ENCODE data around the gene KIAA1549.

The KIAA1549 gene

DNA sequence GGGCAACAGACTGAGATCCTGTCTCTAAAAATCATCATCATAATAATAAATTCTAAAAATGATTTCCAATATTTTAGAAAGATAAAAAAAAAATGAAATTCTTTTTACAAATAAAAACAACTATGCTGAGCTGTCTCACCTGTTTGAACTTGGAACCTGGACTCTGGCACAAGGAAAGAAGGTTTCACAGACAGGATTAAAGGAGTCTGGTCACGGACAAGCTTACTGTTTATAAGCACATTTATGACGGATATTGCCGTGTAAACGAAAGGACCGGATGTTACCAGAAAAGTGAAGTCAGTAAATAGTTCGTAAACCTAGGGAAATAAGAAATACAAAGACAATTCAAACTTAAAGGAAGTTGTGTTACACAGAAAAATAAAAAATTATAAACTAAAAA lies 70.2 kb downstream of the KIAA1549 start:
- no peak for DNase-seq (ENCODE audit: low read depth in 2 of 3, low spot score in 1 of 3)

DNA sequence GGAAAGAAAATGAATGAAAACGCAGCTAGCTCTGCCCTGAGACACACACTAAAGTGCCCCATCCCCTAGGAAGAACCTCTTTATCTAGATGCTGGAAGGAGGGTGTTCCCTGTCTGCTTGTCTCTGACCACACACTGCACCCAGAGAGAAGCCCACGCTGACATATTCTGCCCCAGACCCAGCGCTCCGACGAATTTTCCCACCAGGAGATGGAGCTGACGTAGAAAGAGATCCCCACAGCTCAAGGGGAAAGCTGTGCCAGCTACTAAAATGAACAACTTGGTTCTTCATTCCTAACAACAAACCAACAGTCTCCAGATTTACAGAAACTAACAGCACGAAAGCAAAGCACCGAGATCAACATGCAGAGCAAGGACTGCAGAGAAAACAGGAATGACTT lies 73.3 kb downstream of the KIAA1549 start:
- DNase-seq (ENCODE audit: low read depth in 2 of 3, low spot score in 1 of 3): no peak

DNA sequence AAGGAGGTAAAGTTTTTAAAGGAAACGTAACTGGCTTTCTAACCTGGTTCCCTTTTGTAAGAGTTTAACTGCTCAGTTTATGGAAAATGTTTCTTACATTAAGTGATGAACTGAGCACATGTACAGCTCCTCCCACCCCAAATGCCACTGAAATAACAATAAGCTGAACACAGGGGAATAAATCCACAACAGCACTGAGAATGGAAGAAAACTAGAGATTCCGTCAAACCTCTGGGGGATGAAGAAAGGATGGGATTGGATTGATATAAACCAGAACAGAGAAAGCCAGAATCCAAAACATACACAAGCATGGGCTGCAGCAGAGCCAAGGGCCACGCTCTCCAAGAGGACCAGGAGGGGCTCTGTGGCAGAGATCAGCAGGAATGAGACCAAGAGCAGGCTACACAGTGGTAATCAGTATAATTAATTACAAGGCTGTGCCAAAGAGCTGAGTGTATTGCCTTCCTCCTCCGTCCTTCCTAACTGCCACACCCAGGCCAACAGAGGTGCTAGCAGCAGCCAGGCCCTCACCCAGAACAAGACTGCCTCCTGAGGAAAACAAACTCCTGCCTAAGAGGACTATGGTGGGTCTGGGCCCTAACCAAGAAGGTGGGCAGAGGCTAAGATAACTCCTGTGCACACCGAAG lies 73.9 kb downstream of the KIAA1549 start:
- DNase-seq (ENCODE audit: low read depth in 2 of 3, low spot score in 1 of 3): no peak

DNA sequence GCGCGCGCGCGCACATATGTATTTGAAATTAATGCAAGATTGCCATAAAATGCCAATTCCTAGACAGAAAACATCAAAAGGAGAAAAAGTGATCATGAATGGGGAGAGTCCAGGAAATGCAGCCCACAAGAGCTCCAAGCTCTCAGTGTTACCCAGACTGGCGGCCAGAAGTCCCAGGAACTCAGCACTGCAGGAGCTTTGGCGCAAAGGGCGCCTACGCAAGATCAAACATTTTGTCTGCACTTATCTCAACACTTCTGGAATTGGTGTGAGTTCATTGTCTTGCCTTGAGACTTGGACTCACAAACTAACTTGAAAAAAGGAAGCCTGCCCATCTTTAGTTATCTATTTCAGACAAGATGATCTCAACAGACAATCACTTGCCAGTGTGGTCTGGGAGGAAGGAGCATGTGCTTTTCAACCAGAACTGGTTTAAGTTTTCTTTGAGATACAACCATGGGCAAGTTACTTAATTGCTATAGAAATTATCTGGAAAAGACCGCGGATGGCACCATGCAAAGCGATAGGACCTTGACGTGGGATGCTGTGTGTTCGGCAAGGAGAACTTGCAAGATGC lies 77.2 kb downstream of the KIAA1549 start:
- DNase-seq (ENCODE audit: low read depth in 2 of 3, low spot score in 1 of 3): no peak

DNA sequence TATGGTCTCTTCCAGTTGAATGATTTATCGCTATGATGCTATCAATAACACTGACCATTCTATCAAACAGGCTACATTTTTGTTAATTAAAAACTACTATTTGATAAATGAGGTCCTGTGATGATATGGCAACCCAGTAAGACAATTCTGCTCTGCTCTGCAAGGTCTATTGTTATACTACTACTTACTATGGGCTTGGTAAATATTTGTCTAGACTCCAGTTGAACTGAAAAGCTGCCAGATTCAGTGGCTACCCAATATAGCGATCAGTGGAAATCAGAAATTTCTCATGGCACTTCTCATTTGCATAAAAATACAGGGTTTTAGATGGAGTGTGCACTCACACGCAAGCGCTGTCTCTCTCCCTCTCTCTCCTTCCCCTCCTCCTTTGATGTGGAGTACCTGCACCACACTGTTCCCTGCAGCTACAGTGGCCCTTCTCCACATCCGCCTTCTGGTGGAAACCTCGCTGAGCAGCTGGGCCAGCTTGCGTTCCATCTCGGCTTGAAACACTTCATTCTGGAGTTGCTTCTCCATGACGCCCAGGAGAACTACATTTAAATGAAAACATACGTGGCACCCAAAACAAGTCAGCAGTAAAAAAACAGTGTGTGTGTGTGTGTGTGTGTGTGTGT lies 77.9 kb downstream of the KIAA1549 start:
- DNase-seq (ENCODE audit: low read depth in 2 of 3, low spot score in 1 of 3): peak; percentile 42 to 59 (median 59)

DNA sequence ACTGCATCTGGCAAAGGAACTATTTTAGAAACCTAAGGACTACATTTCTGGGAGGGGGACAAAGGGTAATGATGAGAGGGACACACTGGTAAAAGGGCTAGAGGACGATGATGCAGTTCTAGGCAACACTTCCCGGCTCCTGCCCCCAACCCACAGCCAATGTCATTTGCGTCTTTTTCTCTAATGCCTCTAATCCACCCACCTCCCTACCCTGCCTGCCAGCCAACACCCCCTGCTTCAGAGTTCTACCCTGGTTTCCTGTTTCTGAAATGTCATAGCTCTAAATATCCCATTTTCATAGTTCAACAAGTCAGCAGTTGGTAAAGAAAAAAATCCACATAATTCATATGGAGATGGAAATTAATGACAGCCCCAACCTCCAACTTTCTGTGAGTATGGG lies 79.0 kb downstream of the KIAA1549 start:
- no peak for DNase-seq (ENCODE audit: low read depth in 2 of 3, low spot score in 1 of 3)

DNA sequence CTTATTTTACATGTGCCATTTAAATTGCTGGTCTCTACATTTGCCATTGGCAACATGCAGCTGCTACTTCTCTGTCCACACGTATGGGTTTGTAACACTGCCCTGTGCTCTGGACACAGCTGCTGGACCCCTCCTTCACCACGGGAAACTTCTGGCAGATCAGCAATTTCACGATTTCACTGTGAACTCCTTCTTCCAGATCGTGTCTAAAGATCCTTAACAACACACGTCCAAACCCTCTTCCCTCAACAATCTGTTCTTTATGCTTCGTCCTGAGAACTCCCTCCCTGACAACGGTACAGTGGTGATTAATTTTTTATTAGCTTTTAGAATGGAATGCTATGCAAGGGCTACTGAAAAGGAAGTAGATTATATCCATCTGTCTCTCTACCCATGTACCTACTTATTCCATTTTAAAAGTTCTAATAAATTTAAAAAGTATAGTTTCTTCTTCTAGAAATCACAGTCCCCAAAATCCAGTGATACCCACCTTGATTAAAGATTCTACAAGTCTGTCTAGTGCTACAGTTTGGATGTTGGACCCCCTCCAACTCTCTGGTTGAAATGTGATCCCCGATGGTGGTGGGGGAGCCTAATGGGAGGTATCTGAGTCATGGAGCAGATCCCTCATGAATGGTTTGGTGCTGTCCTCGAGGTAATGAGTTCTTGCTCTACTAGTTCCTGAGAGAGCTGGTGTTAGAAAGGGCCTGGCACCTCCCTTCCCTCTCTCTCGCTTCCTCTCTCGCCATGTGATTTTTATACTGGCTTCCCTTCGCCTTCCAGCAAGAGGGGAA lies 81.0 kb downstream of the KIAA1549 start:
- no peak for DNase-seq (ENCODE audit: low read depth in 2 of 3, low spot score in 1 of 3)

DNA sequence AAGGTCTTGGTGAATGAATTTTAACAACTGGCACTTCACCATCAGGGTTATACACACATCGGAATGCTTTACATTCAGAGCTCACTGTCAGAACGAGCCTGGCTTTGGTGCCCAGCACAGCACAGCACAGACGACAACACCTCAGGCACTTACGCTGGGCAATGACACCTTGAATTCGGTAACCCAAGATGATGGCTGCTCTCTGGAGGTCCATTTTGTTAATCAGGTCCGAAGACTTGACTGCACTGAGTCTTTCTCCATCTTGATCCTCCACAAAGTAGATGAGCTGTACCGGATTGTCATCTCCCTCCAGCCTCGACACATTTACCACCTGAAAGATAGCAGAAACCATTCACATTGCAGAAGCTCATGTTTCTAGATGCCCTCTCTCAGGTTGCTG lies 82.4 kb downstream of the KIAA1549 start:
- no peak for DNase-seq (ENCODE audit: low read depth in 2 of 3, low spot score in 1 of 3)

DNA sequence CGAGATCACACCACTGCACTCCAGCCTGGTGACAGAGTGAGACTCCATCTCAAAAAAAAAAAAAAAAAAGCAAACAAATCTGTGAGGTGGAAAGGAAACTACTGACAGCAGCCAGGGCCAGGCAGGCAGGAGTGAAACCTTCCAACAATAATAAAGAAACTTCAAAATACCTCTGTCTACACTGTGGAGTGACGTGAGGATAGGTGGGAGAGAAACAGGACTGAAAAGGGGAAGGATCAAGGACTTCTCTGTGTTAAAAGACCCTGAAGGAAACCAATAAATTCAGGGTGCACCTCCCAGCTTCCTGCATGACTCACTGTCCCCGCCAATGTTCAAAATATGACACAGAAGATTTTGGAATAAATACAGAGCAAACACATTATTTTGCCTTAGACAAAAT lies 82.9 kb downstream of the KIAA1549 start:
- no peak for DNase-seq (ENCODE audit: low read depth in 2 of 3, low spot score in 1 of 3)

DNA sequence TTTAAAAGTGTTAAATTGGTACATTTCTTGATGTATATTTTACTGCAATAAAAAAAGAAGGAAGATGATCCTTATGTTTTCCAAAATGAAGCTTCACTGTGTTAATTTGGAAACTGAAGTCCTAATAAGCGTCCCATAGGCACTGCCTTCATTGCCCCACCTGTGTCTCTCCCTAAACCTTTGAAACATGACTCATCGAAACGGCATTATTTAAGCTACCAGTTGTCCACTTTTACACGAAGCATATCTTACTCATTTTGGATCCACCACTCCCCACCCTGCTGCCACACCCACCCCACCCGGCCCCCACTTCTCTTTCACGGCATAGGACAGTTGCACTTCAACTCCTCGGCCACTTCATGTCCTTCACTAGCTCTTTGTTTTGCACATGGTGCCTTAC lies 85.5 kb downstream of the KIAA1549 start:
- DNase-seq (ENCODE audit: low read depth in 2 of 3, low spot score in 1 of 3): no peak

DNA sequence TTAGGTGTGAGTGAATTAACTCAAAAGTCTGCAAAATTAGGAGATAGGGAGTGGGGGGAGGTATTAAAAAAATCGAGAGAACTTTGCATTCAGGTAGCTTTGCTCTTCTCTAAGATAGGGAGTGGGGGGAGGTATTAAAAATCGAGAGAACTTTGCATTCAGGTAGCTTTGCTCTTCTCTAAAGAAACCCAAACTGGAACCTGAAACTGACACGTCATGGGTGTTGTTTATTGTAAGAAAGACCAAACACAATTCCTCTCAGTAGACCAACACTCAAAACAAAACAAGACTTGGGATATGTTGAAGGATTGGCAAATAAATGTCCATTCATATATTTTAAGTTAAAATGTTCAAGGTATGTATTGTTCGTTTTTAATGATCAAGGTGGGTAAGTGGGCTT lies 87.9 kb downstream of the KIAA1549 start:
- no peak for DNase-seq (ENCODE audit: low read depth in 2 of 3, low spot score in 1 of 3)

DNA sequence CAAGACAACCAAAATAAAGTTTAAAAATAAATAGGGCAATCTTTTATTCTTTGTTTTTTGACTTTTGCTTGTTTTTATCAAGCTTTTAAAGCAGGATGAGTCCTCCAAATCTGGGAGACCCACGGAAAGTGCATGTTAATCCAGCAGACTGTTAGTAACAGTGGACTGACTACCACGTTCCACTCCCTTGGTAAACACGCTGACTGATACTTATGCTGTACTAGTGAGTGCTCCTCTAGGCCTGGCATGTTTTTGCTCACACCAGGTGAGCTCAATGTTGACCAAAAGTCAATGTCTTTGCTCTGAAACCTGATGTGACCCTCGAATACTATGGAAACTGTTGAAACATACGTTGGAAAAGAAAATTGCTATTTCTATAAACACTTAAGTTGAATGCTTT lies 88.4 kb downstream of the KIAA1549 start:
- DNase-seq (ENCODE audit: low read depth in 2 of 3, low spot score in 1 of 3): no peak

DNA sequence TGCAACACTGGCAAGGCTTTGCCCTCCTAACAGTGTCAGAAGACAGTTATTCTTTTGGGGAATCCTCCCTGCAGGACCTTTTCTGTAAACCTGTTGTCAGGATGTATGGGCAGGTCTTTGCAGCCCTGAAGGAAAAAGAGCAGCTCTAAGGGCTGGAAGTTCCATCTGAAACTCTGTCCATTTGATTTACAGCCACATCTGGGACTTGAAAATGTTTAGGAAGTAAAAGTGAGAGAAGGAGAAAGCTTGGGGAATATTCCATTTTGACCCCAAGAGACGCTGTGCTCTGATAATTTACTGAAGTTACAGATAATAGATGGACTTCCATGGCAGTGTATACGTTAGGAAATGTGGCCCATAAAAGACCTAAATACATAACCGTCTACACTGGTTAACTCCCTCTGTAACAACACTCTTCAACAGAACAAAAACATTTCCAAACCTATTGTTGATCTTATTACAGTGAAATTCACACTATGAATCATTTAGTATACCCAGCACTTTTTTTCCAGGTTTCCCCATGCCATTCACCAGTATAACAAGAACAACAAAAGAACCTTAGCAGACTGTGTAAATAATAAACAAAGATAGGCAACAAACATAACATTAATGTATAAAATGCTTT lies 89.1 kb downstream of the KIAA1549 start:
- no peak for DNase-seq (ENCODE audit: low read depth in 2 of 3, low spot score in 1 of 3)

DNA sequence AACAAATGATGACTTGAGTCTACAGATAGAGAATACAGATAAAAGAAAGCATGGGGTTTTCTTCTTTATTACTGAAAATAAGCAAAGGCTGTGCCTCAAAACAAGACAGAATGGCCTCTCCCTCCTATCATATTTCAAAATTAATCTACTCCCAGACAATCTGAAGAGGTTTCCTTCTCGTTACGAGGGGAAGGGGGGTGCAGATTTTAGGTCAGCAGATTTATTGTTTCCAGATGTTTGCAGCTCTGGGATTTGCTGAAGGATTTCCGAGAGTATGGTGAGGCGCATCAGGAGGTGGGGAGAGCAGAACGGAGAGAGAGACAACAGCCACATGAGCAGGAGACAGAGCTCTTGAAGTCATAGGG lies 89.8 kb downstream of the KIAA1549 start:
- no peak for DNase-seq (ENCODE audit: low read depth in 2 of 3, low spot score in 1 of 3)

DNA sequence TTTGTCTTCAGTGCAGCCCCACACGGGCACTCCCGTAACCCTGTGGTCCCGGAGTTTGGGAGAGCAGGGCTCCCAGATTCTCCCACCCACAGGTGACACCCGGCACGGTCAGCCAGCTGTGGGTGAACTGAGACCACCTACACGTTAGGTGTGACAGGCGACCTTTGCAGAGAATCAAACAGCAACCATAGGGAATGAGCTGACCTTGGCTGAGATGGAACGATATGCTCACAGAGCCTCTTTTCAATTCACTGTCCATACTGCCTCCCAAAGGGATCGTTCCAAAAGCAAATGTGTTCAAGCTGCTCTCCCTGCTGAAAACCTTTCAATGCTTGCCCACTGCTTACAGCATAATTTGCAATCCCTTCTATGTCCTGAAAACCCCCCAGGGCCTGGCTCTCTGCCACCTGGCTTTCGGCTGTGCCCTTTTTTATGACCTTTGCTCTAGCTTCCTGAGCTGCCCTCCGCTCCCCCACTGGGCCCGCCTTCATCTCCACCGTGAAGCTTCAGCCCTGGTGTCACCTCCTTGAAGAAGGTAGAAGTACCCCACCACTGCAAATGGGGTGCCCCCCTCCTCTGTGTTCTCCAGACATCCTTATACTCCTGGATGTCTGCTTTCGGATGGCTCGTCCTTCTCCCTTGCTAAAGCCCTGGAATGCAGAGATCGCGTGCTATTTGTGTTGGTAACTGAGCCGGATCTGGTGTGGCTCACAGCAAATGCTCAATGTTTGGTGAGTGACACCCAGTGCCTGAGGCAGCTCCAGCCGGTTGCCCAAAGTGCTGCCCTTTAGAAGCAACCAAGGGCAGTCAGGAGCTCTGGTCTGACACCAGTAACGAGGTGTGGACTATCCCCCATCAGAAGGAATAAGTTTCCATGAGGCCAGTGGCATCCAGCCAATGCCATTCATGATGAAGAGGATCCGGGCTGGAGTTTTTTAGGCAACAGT lies 90.4 kb downstream of the KIAA1549 start:
- no peak for DNase-seq (ENCODE audit: low read depth in 2 of 3, low spot score in 1 of 3)

DNA sequence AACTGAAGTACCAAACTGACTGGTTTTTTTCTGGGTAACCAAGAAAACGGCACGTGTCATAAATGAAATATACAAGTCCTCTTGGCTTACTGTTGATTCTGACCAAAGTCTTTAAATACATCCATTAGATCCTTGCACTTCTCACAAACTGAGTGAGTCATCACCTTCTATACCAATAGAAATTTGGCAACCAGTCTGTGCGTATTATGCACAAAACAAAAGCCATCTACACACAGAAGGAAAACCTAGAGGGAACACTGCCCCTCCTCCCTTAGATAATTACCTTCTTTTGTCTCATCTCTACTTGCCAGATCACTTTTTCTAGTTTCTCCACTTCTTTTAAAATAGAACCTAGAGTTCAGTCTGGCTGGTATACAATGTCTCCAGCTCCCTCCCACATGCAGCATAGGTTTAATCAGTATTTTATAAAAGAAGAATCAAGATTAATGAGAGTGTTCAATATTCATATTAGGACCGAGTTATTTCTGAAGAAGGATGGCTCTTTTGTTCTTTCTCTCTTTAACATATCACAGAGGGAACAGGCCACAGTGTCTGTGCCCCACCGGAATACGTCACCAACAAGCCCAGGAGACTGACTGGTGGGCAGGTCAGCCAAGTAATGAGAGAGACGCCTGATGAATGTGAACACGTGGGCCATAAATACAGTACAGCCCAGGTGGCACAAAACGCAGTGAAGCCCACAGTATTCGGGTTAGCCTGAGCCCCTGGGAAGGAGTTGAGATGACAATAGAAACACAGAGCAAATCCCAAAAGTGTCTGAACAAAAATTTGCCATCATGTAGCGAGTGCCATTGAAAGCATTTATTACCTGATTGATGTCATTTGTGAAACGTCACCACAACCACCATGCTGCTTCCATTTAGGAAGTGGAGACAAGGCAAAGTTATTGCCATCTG lies 91.3 kb downstream of the KIAA1549 start:
- DNase-seq (ENCODE audit: low read depth in 2 of 3, low spot score in 1 of 3): no peak

DNA sequence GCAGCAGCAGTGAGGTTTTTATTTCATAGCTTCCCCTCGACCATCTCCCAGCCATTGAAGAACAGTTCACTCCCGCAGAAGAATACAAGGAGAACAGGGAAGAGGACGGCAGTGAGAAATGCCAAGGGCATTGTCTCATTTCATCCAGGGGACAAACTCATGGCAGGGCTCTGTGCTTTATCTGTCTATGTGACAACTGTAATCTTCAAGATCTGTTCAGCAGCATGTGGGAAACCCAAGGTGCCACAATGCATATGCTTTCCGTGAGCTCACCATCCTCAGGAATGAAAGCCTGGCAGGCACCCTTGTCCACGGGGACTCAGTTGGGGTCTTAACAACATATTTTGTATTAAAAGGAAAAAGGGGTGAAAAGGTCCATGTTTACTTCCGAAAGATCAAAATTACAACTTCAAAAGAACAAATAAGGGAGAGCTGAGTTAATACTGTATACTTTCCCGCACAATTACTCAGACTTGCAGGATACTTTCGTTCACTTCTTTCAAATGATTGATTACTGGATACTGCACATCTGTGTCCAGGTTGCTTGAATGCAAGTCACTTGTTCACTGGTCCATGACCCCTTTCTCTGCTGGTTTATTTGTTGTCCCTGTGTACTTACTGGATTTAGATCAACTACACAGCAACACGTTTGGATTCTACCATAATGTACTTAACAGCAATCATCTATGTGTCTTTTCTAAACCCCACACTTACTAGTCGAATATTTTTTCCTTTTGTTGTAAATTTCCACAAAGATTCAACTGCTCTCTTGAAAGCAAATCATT lies 93.1 kb downstream of the KIAA1549 start:
- DNase-seq (ENCODE audit: low read depth in 2 of 3, low spot score in 1 of 3): no peak

DNA sequence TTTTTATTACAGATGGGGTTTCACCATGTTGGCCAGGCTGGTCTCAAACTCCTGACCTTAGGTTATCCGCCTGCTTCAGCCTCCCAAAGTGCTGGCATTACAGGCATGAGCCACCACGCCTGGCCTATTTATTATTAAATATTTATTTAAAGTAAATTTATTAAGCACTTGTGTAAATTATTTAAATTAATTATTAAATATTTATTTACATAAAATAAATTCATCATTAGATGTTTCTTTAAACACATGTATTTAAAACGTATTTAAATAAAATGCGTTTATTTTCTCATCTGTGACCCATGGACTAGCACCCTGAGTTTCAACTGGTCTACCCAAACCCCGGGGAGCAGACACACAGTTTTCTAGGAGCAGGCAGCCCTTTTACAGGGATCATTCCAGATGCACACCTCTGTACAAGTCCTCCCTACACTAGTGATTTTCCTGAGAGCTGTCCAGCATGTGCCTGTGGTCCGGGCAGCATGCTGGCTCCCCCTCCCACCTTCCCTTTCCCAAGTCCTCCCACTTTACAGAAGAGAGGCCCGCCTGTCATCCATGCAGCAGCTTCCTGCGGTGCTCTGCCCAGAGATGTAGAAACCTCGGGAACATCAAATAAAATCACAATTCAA lies 94.0 kb downstream of the KIAA1549 start:
- DNase-seq (ENCODE audit: low read depth in 2 of 3, low spot score in 1 of 3): no peak
